ENCODE measurements around the gene TSHZ2. TPM values are rescaled to one million over a fixed set of nuclear protein-coding genes. Genes with fewer than 3 reads are reported as not detected.

TSHZ2 gene
- total and polyA plus RNA-seq, 12 donors, result 1.5 to 6.2 (median 4.5) TPM

GRCh38 chr20:53068241-53068640 lies 96.1 kb downstream of the TSHZ2 start:
- intact Hi-C loops (cut with DNase I), result no loop called here
- no peak overlapping the region for H3K4me3 ChIP-seq
- no peak for DNase-seq
- 94 to 97% methylated on average over 3 of the region's 3 CpGs for WGBS, 2 donors
- peaks cover 0 to 13% (median 0%) of the 10 kb centered on the region in 11 donors for H3K9me3 ChIP-seq
- no peak for ATAC-seq
- H3K36me3 ChIP-seq, result no peaks in the 10 kb centered on the region
- TF ChIP-seq CTCF (IDR thresholded peaks at IDR 0.05), result no peak
- H3K4me1 ChIP-seq, result peaks cover 0 to 9% (median 0%) of the 10 kb centered on the region in 9 donors
- H3K27ac ChIP-seq, result no peak overlapping the region
- H3K27me3 ChIP-seq, result no peaks in the 10 kb centered on the region

- TF ChIP-seq CTCF (IDR thresholded peaks at IDR 0.05), result no peak
- Histone ChIP-seq H3K27ac (no peak overlapping the region), H3K27me3 (no peaks in the 10 kb centered on the region), H3K4me1 (peaks cover 0 to 14% (median 0%) of the 10 kb centered on the region in 9 donors), H3K9me3 (peaks cover 0 to 13% (median 0%) of the 10 kb centered on the region in 11 donors), H3K4me3 (no peak overlapping the region), H3K36me3 (no peaks in the 10 kb centered on the region)
- DNase-seq (no peak), ATAC-seq (no peak)
- intact Hi-C loops (cut with DNase I), result no loop called here
- WGBS, 2 donors, result 85 to 87% methylated on average over 7 of the region's 7 CpGs
Measured at GRCh38 chr20:53069132-53069531, 97.0 kb downstream of the TSHZ2 start.

- WGBS, 2 donors, result 87 to 94% methylated on average over 4 of the region's 4 CpGs
Measured at GRCh38 chr20:53070224-53070623, 98.1 kb downstream of the TSHZ2 start.

GRCh38 chr20:53070706-53071392 lies 98.7 kb downstream of the TSHZ2 start:
- no peak for TF ChIP-seq CTCF (IDR thresholded peaks at IDR 0.05)
- Histone ChIP-seq H3K27ac (peak overlapping the region in 4 of 10 donors; percentile 22 to 64 (median 38)), H3K4me1 (peaks cover 0 to 21% (median 0%) of the 10 kb centered on the region in 9 donors), H3K36me3 (no peaks in the 10 kb centered on the region), H3K9me3 (peaks cover 0 to 13% (median 0%) of the 10 kb centered on the region in 11 donors), H3K27me3 (no peaks in the 10 kb centered on the region), H3K4me3 (no peak overlapping the region)
- ATAC-seq, result no peak
- no peak for DNase-seq
- 62 to 71% methylated on average over 8 of the region's 8 CpGs for WGBS, 2 donors
- intact Hi-C loops (cut with DNase I), result no loop called here

More at GRCh38 chr20:53070224-53070623, 98.1 kb downstream of the TSHZ2 start:
- Histone ChIP-seq H3K27me3 (no peaks in the 10 kb centered on the region), H3K27ac (no peak overlapping the region), H3K4me1 (peaks cover 0 to 15% (median 0%) of the 10 kb centered on the region in 9 donors), H3K36me3 (no peaks in the 10 kb centered on the region), H3K9me3 (peaks cover 0 to 13% (median 0%) of the 10 kb centered on the region in 11 donors), H3K4me3 (no peak overlapping the region)
- ATAC-seq (no peak), DNase-seq (no peak)
- TF ChIP-seq CTCF (IDR thresholded peaks at IDR 0.05), result no peak
- intact Hi-C loops (cut with DNase I), result no loop called here

All from heart right ventricle (tissue), 16 donors.